Activated T-helper 9 cell treated with anti-CD3 and anti-CD28 coated beads, Interleukin-2, amount 50 U/mL, for 16 hours (primary cell): ENCODE measurements around the gene FGF19.

Experiments used
- DNase-seq: peaks from one replicate; pipeline ENCODE4 v3.0.0-alpha.2; 2020; ENCODE audit warnings: low read depth

The FGF19 gene, protein sequence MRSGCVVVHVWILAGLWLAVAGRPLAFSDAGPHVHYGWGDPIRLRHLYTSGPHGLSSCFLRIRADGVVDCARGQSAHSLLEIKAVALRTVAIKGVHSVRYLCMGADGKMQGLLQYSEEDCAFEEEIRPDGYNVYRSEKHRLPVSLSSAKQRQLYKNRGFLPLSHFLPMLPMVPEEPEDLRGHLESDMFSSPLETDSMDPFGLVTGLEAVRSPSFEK

GRCh38 chr11:69703768-69704507 is at the start of gene FGF19:
Gene FGF19, minus strand, starts transcription at chr11:69704022. Its CDS starts 146 bp downstream, at chr11:69703876.
- no peak for DNase-seq

- DNase-seq, result no peak
These were observed 49.1 kb upstream of the FGF19 start for GRCh38 chr11:69752890-69753289.

DNA sequence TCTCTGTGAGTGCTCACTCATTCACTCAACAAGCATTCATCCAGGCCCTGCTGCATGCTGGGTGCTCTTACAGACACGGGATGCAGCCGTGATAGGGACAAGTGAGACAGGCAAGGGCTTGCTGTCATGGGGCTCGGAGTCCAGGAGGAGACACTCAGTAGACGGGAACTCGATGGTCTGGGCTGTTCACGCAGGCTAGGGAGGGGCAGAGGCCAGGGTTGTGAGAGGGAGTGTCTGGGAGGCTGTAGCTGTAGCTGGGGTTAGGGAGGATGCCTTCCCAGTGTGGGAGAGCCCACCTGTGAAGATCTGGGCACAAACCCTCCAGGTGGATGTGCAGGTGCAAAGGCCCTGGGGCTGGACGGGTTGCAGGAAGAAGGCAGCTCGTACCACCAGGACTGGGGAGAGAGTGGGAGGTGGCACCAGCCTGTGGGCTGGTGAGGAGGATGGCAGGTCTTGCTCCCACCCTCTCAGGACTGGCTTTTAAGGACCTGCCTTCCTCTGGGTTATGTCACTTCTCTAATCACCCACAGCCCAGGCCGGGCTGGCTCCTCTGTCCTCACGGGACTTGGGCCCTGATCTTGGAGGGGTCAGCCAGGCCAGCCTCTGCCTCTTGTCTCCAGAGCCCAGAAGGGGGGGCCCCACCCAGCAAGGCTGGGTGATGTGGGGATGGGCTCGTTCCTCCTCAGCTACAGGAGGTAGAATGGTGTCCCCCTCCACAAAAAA is 47.2 kb upstream of the FGF19 start:
- no peak for DNase-seq

- no peak for DNase-seq
These were observed 46.5 kb upstream of the FGF19 start for GRCh38 chr11:69750108-69750850.

- DNase-seq, result no peak
These were observed 44.8 kb upstream of the FGF19 start for GRCh38 chr11:69748637-69749036.

- no peak for DNase-seq
These were observed 43.2 kb upstream of the FGF19 start for GRCh38 chr11:69746752-69747742.

DNA sequence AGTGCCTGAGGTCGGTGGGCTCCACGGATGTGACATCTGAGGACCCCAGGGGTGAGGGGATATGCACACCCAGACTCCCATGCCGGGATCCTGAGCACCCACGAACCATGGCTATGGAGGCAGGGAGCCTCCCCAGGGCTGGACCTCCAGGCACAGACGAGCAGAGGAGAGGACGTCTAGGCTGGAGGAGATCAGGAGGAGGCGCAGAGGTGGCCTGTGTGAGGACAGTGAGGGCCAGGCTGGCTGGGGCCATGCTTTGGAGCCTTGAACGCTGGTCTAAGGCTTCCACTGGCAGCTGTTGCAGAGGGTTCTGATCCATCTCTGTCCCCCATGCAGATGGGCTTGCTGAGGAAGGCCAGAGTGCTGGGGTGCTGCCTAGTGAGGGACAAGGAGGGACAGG is 42.3 kb upstream of the FGF19 start:
- DNase-seq, result no peak

GRCh38 chr11:69745201-69745600 is 41.4 kb upstream of the FGF19 start:
- no peak for DNase-seq

DNA sequence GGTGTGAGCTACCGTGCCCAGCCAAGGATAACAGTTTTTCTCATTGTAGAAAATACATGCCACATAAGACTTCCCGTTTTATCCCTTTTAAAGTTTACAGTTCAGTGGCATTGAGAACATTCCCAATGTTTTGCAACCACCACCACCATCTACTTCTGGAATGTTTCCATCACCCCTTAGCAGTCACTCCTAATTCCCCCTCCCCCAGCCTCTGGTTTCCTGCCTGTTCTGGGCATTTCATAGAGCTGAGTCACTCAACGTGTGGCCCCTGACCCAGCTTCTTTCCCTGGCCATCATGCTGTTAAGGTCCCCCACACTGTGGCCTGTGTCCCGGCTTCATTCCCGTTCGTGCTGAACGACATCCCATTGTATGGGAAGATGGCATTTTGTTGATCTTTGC is 40.6 kb upstream of the FGF19 start:
- no peak for DNase-seq

- DNase-seq, result no peak
These were observed 31.0 kb upstream of the FGF19 start for GRCh38 chr11:69734841-69735240.

- DNase-seq, result no peak
These were observed 30.5 kb upstream of the FGF19 start for GRCh38 chr11:69734367-69734766.

DNA sequence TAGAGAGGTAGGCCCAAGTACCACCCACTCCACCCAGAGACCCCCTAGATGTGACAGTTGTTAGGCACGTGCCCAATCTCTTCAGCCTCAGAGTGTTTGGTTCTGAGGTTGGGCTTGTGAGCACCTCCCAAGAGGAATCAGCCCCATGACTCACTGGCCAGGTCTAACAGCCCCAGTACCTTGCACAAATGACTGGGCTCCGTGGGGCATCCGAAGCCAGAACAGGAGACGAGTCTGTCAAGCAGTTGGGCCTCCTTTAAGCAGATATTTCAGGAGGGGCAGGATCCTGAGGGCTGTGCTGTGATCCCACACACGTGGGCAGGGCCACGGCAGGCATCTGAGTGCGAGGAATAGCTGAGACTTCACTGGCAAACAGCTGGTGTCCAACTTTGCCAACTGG is 29.1 kb upstream of the FGF19 start:
- no peak for DNase-seq

DNA sequence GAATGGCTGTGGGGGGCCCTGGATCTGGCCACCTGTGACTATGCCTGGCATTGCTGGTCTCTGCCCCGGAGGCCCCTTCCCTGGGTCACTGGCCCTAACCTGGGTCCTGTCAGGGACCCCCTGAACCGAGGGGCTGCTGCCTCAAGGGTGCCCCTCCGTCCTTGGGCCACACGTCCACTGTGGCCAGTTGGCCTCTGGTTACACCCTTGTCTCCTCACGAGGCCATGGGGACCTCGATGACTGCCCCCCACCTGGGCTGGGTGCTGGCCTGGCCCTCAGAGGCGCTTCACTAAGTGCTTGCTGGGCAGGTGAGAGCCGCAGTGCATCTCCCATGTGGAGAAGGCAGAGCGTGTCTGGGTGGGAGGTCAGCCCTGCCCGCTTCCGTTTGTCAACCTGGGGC is 27.3 kb upstream of the FGF19 start:
- DNase-seq, result no peak

DNA sequence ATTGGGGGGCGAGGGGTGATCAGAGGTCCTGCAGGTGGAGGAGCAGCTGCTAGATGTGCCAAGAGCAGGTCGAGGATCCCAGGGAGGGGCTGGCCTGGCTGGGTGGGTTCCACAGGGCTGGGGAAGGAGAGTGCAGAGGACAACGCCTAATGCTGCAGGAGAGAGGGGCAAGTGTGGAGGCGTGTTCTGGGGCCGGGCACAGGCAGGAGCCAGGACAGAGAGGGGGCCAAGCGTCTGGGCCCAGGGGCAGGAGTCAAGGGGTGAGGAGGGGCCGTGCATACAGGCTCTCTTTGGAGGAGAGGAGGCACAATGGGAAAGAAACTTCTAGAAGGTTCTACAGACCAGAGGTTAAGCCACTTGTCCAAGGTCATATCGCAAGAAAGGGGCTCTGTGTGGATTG is 26.7 kb upstream of the FGF19 start:
- no peak for DNase-seq

GRCh38 chr11:69729252-69729651 is 25.4 kb upstream of the FGF19 start:
- no peak for DNase-seq

DNA sequence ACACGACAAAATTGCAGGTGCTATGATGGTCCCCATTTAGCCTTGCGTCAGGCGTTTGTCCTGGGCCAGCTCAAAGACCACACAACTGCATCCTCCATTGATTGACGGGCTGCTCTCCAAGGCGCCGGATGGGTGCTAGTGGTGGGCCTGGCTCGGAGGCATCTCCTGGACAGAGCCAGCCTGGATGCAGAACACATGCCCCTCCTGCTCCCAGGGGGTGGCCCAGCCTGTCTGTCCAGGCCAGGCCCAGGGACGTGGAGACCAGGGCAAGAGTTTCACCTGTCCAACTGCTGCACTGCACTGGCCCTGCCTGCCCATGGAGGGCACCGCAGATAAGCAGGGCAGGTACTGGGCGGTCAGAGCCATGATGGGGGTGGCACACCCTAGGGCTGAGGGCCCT is 23.4 kb upstream of the FGF19 start:
- DNase-seq, result no peak

DNA sequence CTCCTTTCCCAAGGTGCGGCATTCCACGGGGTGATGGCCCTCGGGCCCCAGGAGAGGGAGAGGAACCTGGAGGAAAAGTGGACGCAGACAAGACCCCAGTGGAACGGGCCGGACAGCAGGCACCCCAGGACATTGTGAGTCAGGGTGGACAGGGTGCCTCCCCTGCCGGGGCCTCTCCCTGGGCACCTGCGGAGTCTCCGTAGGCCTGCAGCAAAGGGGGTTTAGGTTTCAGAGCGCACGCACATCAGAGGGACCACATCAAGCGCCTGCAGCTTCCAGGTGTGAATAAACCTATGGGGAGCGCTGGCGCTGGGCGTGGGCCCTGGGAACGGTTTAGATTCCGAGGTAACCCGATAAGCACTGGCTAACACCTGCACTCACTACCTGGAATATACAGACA is 22.7 kb upstream of the FGF19 start:
- no peak for DNase-seq

DNA sequence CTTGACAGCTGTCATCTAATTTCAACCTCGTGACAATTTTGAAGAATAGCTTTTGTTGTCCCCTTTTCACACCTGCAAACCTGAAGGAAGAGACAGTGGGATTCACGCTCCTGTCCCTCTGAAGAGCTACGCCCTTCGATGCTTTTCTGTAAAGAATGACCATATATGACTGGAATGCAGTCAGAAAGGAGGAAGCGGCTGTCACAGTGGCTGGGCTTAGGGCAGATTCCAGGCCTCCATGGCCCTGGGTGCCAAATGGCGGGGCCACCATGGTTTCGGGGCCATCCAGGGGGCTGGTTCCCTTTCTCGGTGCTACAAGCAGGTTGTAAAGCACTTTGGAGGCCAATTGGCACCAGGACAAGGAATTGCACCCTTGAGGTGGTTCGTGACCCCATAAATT is 22.2 kb upstream of the FGF19 start:
- no peak for DNase-seq

- DNase-seq, result no peak
These were observed 17.9 kb upstream of the FGF19 start for GRCh38 chr11:69721745-69722144.

DNA sequence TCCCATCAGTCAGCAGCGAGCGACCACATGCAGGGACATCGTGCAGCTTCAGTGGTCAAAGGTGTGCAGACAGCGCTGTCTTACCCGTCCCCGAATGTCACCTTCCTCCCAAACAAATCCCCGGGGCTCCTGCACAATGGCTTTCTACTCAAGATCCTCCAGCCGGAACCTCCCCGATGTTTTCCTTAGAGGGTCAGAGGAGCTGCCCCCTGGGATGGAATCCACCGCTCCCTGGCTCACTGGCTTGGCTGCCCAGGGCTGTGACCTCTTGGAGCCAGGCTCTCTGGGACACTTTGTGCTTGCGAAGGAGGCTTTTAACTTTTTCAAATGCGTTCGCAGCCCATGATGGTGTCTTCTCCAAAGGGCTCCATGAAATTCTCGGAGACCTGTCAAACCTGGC is 17.3 kb upstream of the FGF19 start:
- DNase-seq, result no peak

- DNase-seq, result no peak
These were observed 15.1 kb upstream of the FGF19 start for GRCh38 chr11:69718912-69719311.
